Embryonic facial prominence (tissue), 1 donor: ENCODE measurements around the gene SFXN4.
"Not testable (repeated sequence)": the region's sequence is repeated elsewhere in the genome, so short reads cannot be mapped to it uniquely, and the experiment has no call there.

Experiments
- DNase-seq: peaks from one replicate; pipeline ENCODE4 v3.0.0-alpha.2; 2016; ENCODE audit errors: extremely low spot score

The SFXN4 gene

DNA sequence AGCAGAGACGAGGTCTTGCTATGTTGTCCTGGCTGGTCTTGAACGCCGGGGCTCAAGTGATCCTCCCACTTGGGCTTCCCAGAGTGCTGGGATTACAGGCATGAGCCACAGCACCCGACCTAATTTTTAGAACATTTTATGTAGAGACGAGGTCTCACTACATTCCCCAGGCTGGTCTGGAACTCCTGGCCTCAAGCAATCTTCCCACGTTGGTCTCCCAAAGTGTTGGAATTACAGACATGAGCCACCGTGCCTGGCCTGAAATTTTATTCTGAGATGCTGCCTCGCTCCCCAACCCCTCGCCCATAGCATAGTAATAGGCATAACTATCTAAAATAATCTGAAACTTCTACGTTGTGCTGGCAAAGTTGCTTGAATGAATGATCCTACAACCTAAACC lies 21.9 kb downstream of the SFXN4 start:
- no peak for DNase-seq

- no peak for DNase-seq
These were observed 24.8 kb downstream of the SFXN4 start for GRCh38 chr10:119140603-119141245.

DNA sequence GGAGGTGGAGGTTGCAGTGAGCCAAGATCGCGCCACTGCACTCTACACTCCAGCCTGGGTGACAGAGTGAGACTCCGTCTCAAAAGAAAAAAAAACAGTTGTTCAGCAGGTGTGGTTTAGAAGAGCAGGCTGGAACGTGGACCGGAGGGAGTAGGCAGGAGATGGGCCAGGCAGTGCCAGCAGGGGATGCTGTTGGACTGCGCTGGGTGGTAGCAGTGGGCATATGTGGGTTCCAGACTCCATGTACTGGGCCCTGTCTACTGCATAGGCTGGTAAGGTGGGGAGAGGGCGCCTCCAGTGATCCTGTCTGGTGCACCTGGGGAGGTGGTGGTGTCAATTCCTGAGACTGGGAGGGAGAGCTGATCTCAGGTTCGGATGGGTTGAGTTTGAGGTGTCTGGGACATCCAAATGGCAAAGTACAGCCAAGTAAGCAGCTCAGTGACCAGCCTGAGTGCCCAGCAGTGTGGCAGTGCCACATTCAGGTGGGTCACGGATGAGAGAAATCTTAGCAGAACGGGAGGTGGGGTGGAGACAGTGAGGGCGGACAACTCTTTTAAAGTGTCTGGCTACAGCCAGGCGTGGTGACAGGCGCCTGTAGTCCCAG lies 25.9 kb downstream of the SFXN4 start:
- DNase-seq = no peak

GRCh38 chr10:119138346-119139306 lies 26.9 kb downstream of the SFXN4 start:
- no peak for DNase-seq

DNA sequence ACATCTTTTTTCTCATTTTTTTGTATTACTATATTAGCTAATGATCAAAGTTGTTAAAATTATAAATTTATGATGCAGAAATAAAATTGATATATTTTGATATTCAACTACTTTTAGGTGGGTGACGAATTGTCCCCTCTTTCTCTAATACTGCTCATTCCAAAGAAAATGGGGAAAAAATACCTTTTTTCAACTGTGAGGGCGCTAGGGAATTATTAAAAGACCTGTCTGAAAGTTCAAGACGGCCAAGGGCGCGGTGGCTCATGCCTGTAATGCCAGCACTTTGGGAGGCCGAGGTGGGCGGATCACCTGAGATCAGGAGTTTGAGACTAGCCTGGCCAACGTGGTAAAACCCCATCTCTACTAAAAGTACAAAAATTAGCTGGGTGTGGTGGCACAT lies 27.6 kb downstream of the SFXN4 start:
- not testable (repeated sequence) for DNase-seq

DNA sequence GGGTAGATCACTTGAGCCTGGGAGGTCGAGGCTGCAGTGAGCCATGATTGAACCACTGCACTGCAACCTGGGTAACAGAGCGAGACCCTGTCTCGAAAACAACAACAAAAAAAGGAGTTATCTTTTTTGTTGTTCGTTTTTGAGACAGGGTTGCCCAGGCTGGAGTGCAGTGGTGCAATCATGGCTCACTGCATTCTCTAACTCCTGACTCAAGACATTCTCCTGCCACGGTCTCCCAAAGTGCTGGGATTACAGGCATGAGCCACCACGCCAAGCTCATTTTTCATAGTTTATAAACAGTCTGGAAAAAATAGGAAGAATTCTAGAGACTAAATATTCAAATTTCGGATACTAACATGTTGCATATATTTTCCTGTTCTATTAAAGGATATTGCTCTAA lies 29.4 kb downstream of the SFXN4 start:
- no peak for DNase-seq

- no peak for DNase-seq
These were observed 30.0 kb downstream of the SFXN4 start for GRCh38 chr10:119135513-119135881.

GRCh38 chr10:119133949-119134348 lies 31.6 kb downstream of the SFXN4 start:
- DNase-seq = no peak

DNA sequence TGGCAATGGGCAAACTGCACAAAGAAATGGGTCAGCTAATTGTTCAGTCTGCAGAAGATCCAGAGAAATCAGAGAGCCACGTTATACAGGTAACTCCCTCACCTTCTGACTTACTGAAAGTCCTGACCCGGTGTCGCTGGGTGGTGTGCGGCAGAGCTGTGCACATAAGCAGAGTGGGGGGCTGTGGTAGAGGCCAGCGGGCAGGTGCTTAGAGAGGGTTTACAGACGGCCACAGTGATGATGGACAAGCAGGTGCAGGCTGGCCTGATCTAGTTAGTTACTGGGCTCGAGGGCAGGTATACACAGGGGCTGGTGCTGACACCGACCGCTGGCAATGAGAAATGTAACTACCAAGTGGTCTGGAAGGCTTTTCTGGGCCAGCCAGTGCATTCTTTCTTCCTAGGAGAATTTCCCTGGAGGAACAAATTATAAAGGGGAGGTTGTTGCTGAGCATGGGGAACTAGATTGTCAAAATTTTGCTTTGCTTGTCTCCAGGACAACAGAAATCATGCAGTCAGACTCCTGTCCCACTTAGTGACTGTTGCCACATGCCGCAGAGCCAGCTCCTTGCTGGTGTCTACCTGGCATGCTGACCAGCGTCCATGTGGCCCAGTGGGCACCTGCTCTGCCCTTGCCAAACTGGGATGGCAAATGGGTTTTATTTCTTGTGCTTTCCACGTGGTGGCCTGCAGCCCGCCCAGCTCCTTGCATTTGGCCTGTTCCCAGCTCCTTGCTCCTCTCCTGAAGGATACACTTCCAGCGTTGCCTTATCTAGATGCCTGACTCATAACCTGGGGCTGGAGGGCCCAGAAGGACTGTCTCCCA lies 32.8 kb downstream of the SFXN4 start:
- no peak for DNase-seq

GRCh38 chr10:119131512-119132240 lies 33.8 kb downstream of the SFXN4 start:
- no peak for DNase-seq

GRCh38 chr10:119129721-119130120 lies 35.8 kb downstream of the SFXN4 start:
- DNase-seq = no peak

GRCh38 chr10:119125942-119126341 lies 39.6 kb downstream of the SFXN4 start:
- DNase-seq = no peak

DNA sequence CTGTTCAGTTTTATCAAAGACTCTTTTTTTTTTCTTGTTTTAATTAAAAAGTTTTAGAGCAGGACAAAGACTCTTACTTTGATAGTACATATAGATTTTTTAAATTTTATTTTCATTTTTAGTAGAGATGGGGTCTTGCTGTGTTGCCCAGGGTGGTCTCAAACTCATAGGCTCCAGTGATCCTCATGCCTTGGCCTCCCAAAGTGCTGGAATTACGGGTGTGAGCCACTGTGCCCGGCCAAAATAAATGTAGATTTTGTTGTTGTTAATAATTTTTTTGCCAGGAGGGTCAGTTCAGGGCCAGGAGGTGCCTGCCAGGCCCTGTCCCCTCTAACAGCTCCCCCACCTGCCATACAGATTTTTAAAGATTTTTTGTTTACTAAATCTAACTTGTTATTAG lies 44.6 kb downstream of the SFXN4 start:
- DNase-seq = no peak

DNA sequence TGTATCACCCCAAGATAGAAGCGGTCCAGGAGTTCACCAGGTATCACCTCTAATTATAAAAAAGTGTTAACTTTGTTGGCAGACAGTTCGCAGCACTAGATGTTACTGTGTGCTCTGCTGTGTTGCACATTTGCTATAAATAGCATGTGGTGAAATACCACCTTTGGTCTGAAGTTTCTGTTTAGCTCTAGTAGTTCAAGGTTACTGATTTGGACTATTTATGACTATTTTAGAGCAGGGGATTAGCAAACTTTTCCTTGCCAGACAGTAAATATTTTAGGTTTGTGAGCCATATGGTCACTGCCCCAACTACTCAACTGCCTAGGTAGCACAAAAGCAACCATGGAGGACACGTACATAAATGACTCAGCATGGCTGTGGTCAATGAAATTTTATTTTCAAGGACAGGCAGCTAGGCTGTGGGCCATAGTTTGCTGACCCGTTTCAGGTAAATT lies 45.1 kb downstream of the SFXN4 start:
- no peak for DNase-seq

GRCh38 chr10:119119400-119119799 lies 46.1 kb downstream of the SFXN4 start:
- no peak for DNase-seq

GRCh38 chr10:119118231-119118630 lies 47.3 kb downstream of the SFXN4 start:
- DNase-seq = no peak

- no peak for DNase-seq
These were observed 49.1 kb downstream of the SFXN4 start for GRCh38 chr10:119116326-119116951.

DNA sequence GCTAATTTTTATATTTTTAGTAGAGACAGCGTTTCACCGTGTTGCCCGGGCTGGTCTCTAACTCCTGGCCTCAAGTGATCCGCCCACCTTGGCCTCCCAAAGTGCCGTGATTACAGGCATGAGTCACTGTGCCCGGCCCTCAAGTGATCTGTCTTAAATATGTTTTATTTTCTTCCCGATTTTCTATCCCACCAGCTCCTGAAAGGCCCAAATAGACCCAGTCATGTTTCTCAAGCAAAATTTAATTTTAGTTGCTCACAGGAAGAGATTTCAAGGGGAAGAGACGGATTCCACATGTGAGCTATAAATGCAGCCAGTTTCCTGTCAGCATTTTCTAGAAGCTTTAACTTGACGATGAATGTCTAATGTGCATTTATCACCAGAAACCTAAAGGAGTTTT lies 49.6 kb downstream of the SFXN4 start:
- no peak for DNase-seq

DNA sequence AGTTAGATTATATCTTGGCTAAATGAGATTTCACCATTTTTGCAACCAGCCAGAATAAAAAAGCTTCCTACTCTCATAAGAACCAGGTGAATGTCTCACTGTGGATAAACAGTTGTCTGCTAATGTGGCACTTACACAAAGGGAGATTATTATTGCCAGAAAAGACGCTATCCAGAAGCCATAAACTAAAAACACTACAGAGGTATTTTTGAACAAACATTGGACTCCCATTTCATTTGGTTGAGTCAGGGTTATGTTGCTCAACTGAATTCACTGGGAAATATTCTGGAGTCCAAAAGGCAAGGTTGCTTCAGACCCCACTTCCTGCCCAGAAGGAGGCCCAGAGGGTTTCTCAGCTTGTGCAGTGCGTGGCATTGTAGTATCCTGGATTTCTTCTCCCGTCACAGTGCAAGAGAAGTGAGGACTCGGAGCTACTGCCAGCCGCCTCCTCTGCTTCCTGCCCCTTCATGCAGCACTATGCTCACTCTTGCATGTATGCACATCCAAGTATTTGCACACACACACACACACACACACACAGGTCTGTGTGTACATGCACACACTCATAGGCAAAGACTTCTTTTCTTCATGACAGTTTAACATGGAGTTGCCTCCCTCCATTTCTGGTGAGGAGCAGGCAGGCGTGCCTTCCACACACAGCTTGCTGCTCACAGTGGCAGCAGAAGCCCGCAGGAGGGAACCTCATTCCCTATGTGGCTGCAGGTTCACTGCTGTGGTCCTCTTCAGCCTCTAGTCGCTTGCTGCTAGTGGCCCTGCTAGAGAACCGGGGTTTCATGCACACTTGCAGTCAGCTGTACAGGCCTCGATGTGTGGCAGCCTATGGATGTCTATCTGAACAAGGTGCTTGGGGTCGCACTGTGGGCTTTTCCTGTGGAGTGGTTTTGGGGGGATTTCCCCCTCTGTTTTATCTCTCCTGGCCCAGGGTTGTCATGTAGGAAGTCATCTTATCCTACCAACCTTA lies 51.5 kb downstream of the SFXN4 start:
- no peak for DNase-seq
